HG02870 (cell line): Measurements from ENCODE around the gene EIF3D.
A peak's percentile ranks its signal among the peaks of the same experiment; 100 is the strongest.

Experiments used
- ATAC-seq: cut with Tn5 transposase; IDR thresholded peaks from one replicate; pipeline ENCODE4 v1.9.1; 2021; ENCODE audit warnings: mild to moderate bottlenecking, moderate library complexity; ENCODE audit not compliant: unreplicated experiment

The EIF3D gene

GRCh38 chr22:36510384-36510783 is 18.6 kb downstream of the EIF3D start:
- ATAC-seq: no peak

GRCh38 chr22:36507518-36508010 is 21.4 kb downstream of the EIF3D start:
- no peak for ATAC-seq

- no peak for ATAC-seq
These were observed 22.1 kb downstream of the EIF3D start, which contains the start of gene FOXRED2 for GRCh38 chr22:36506637-36507517. Gene FOXRED2 (minus strand): TSS chr22:36507040. CDS start chr22:36506422, 618 bp downstream.

- no peak for ATAC-seq
These were observed 22.8 kb downstream of the EIF3D start for GRCh38 chr22:36505998-36506635.

GRCh38 chr22:36497910-36498665 is 30.9 kb downstream of the EIF3D start:
- ATAC-seq: no peak

GRCh38 chr22:36493690-36494110 is 35.3 kb downstream of the EIF3D start:
- ATAC-seq: peak; percentile 58

GRCh38 chr22:36492109-36492508 is 36.9 kb downstream of the EIF3D start:
- ATAC-seq: no peak

GRCh38 chr22:36491155-36491554 is 37.8 kb downstream of the EIF3D start:
- no peak for ATAC-seq

- ATAC-seq: no peak
These were observed 42.2 kb downstream of the EIF3D start for GRCh38 chr22:36486619-36487384.

- peak; percentile 78 for ATAC-seq
These were observed 47.4 kb downstream of the EIF3D start, which contains the start of gene TXN2 for GRCh38 chr22:36481393-36482168. Gene TXN2 (minus strand): TSS chr22:36481640. CDS start chr22:36480837, 803 bp downstream.

- ATAC-seq: no peak
These were observed 48.0 kb downstream of the EIF3D start for GRCh38 chr22:36480941-36481392.

- ATAC-seq: no peak
These were observed 50.0 kb downstream of the EIF3D start for GRCh38 chr22:36478966-36479365.

GRCh38 chr22:36475341-36475740 is 53.6 kb downstream of the EIF3D start:
- no peak for ATAC-seq

GRCh38 chr22:36472689-36473088 is 56.3 kb downstream of the EIF3D start:
- no peak for ATAC-seq

- ATAC-seq: no peak
These were observed 57.6 kb downstream of the EIF3D start for GRCh38 chr22:36471341-36471821.

- no peak for ATAC-seq
These were observed 58.0 kb downstream of the EIF3D start for GRCh38 chr22:36470994-36471331.

GRCh38 chr22:36470162-36470993 is 58.6 kb downstream of the EIF3D start:
- ATAC-seq: no peak

GRCh38 chr22:36469094-36469710 is 59.8 kb downstream of the EIF3D start:
- ATAC-seq: no peak
